Endothelial cell of umbilical vein (primary cell): ENCODE measurements around the gene APBB2. TPM values are rescaled to one million over a fixed set of nuclear protein-coding genes. Genes with fewer than 3 reads are reported as not detected.

Source experiments
- BruUV-seq: library from RNA; stranded (reverse); fragments of 400-500 nt; replicated peaks from 2 replicates; lab custom pipeline; 2021; lab: Mats Ljungman, UMichigan
- CTCF ChIA-PET: fragments of 300-600, 350-600 bp; sonication (Branson Sonifier 250); formaldehyde crosslinking; loops from one replicate; lab custom pipeline; 2021; ENCODE audit warnings: antibody characterized with exemption, inconsistent platforms; lab: Charles Lee
- POLR2A ChIA-PET: fragments of 300-600, 350-600 bp; sonication (Branson Sonifier 250); formaldehyde crosslinking; loops from one replicate; lab custom pipeline; 2021; ENCODE audit warnings: antibody characterized with exemption, inconsistent platforms; lab: Charles Lee
- DNase-seq: peaks from one replicate; pipeline ENCODE4 v3.0.0-alpha.2; 2011; ENCODE audit warnings: low read depth, low spot score
- FAIRE-seq: peaks from 2 replicates; lab custom pipeline; 2011; peaks lifted over from hg19 to GRCh38; lab: Jason Lieb, UNC
- H2AFZ ChIP-seq: 2 replicates; pipeline ENCODE4 v1.6.0; 2012; ENCODE audit warnings: low read depth, low read length, control low read depth, inconsistent platforms
- H3K27ac ChIP-seq: 2 replicates; pipeline ENCODE4 v1.5.1; 2011; ENCODE audit warnings: low read depth, mild to moderate bottlenecking, control low read depth, low read length, moderate library complexity; ENCODE audit not compliant: insufficient read depth
- H3K27me3 ChIP-seq, 2 experiments: 2 replicates each; pipeline versions ENCODE4 v1.6.0 to v1.6.1; 2011; ENCODE audit warnings: low read length in 2 of 2, mixed read lengths in 1 of 2; ENCODE audit not compliant: control insufficient read depth in 2 of 2, insufficient read depth in 2 of 2
- H3K36me3 ChIP-seq, 2 experiments: 2 replicates in 1 of 2; 3 replicates in 1 of 2; pipeline ENCODE4 v1.5.1; 2011; ENCODE audit warnings: low read length in 2 of 2, mild to moderate bottlenecking in 1 of 2, moderate library complexity in 1 of 2; ENCODE audit not compliant: control insufficient read depth in 2 of 2, insufficient read depth in 2 of 2; ENCODE audit errors: extremely low read depth in 1 of 2
- H3K4me1 ChIP-seq: 3 replicates; pipeline ENCODE4 v1.5.1; 2011; ENCODE audit warnings: mild to moderate bottlenecking, low read length; ENCODE audit not compliant: control insufficient read depth, insufficient read depth; ENCODE audit errors: extremely low read depth
- H3K4me2 ChIP-seq: 2 replicates; pipeline ENCODE4 v1.6.1; 2011; ENCODE audit warnings: low read length, control low read depth, mixed read lengths; ENCODE audit not compliant: insufficient read depth
- H3K4me3 ChIP-seq, 3 experiments: fragments of 200-600 bp in 1 of 3; sonication (generic), shearing (Covaris generic) in 1 of 3; replicated peaks in 1 of 3; 2 replicates each; pipeline ENCODE4 v1.5.1; 2011 to 2016; ENCODE audit warnings: control low read depth in 3 of 3, low read length in 3 of 3, mild to moderate bottlenecking in 2 of 3, inconsistent platforms in 1 of 3, low read depth in 1 of 3, moderate library complexity in 1 of 3; ENCODE audit not compliant: insufficient read depth in 1 of 3
- H3K79me2 ChIP-seq: 2 replicates; pipeline ENCODE4 v1.6.0; 2012; ENCODE audit warnings: low read length, inconsistent platforms; ENCODE audit not compliant: control insufficient read depth, insufficient read depth
- H3K9ac ChIP-seq: replicated peaks from 2 replicates; pipeline ENCODE3; 2011; ENCODE audit warnings: low read length, control low read depth; ENCODE audit not compliant: insufficient read depth; ENCODE audit errors: extremely low read depth
- H3K9me1 ChIP-seq: replicated peaks from 3 replicates; pipeline ENCODE4 v1.6.0; 2011; ENCODE audit warnings: mild to moderate bottlenecking, low read length; ENCODE audit not compliant: control insufficient read depth, insufficient read depth; ENCODE audit errors: extremely low read depth
- H3K9me3 ChIP-seq: replicated peaks from 2 replicates; pipeline ENCODE4 v1.5.1; 2012; ENCODE audit warnings: low read length, inconsistent platforms; ENCODE audit not compliant: control insufficient read depth, insufficient read depth
- H4K20me1 ChIP-seq: replicated peaks from 2 replicates; pipeline ENCODE3; 2011; ENCODE audit warnings: mild to moderate bottlenecking, low read length; ENCODE audit not compliant: control insufficient read depth, insufficient read depth; ENCODE audit errors: extremely low read depth
- EZH2 ChIP-seq: IDR thresholded peaks from 2 replicates; pipeline ENCODE4 v1.6.1; 2012; ENCODE audit warnings: borderline replicate concordance, low read depth, mild to moderate bottlenecking, moderate library complexity, low read length, inconsistent platforms; ENCODE audit not compliant: severe bottlenecking
- FOS ChIP-seq: IDR thresholded peaks from 2 replicates; pipeline ENCODE4 v1.6.1; 2011; ENCODE audit warnings: mild to moderate bottlenecking, low read length, moderate library complexity, borderline replicate concordance; ENCODE audit not compliant: insufficient read depth
- GATA2 ChIP-seq: IDR thresholded peaks from 2 replicates; pipeline ENCODE4 v1.7.0; 2011; ENCODE audit warnings: low read depth, mild to moderate bottlenecking, moderate library complexity, mixed read lengths, low read length; ENCODE audit not compliant: insufficient read length, insufficient read depth
- JUN ChIP-seq: IDR thresholded peaks from 2 replicates; pipeline ENCODE4 v1.6.1; 2011; ENCODE audit warnings: borderline replicate concordance, low read depth; ENCODE audit not compliant: insufficient read length, insufficient read depth
- MYC ChIP-seq: IDR thresholded peaks from one replicate; pipeline ENCODE4 v1.6.1; 2011; ENCODE audit warnings: mild to moderate bottlenecking, low read depth, low read length
- POLR2A ChIP-seq: IDR thresholded peaks from 2 replicates; pipeline ENCODE4 v1.6.1; 2012; ENCODE audit warnings: low read depth, mild to moderate bottlenecking, control low read depth, low read length
- POLR2AphosphoS5 ChIP-seq: IDR thresholded peaks from 2 replicates; pipeline ENCODE4 v1.6.1; 2012; ENCODE audit warnings: low read depth, mild to moderate bottlenecking, control low read depth, low read length, moderate library complexity; ENCODE audit not compliant: insufficient read depth
- dilution Hi-C: fragments of 300-500 bp; cut with MboI; formaldehyde crosslinking; loops from one replicate; pipeline ENCODE4 v1.15.0; 2019; ENCODE audit warnings: low sequenced_read_pairs; ENCODE audit not compliant: extremely low pct_ligation_motif_present
- intact Hi-C: fragments of 100-400 bp; cut with micrococcal nuclease; formaldehyde crosslinking; loops from one replicate; pipeline ENCODE4 v1.10.0; 2022
- polyA plus RNA-seq, 4 experiments: library from polyadenylated mRNA; depleted of rRNA in 3 of 4; stranded (reverse) in 3 of 4; unstranded in 1 of 4; fragments of >200 nt; gene quantifications; 2 replicates each; pipeline versions ENCODE4 v1.2.1 to v1.2.3, GENCODE V29; 2011 to 2012; ENCODE audit warnings: missing spikeins in 1 of 4
- total RNA-seq: library from RNA; stranded (reverse); gene quantifications from 2 replicates; pipeline ENCODE4 v1.2.3, GENCODE V29; 2021
- TF ChIP-seq, protein P1 (sequence below), 2 donors: IDR thresholded peaks; 1 replicate in 1 of 2; 2 replicates in 1 of 2; pipeline ENCODE4 v1.5.1; 2011; ENCODE audit warnings: low read length in 2 of 2, mild to moderate bottlenecking in 2 of 2, moderate library complexity in 2 of 2, control low read depth in 1 of 2, inconsistent platforms in 1 of 2, low read depth in 1 of 2; ENCODE audit not compliant: insufficient read depth in 1 of 2; ENCODE audit errors: extremely low read depth in 1 of 2
- TF ChIP-seq, protein P2 (sequence below): IDR thresholded peaks from 2 replicates; pipeline ENCODE4 v1.6.1; 2011; ENCODE audit not compliant: insufficient read depth, insufficient read length

APBB2 gene
- total and polyA plus RNA-seq, 2 donors (not counting 3 experiments of a cell fraction or from before 2014, with no cell fraction given), result 79.8 to 124 TPM

DNA sequence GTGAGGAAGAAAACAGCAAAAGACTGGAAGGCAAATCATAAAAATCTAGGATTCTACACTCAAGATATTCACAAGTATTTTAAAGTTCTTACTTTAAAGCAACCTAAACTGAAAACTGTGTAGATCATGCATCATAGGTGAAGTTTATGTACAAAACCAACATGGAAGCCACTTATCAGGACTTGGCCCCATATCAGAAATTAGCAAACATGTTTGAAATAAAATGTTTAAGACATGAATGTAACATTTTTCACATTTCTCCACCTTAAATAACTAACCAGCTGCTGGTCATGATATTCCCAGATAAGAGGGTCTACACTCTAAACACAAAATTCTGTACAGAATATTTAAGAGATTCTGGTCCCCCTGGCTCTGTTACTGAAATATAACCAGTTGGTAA is 38.5 kb downstream of the APBB2 start:
- Histone ChIP-seq H3K9ac (no peak overlapping the region), H3K79me2 (peaks cover 100% of the 10 kb centered on the region), H3K4me3 (no peak overlapping the region), H2AFZ (no peak overlapping the region), H3K27ac (no peak overlapping the region), H3K9me1 (peaks cover 2% of the 10 kb centered on the region), H3K36me3 (no peaks in the 10 kb centered on the region), H3K4me1 (peaks cover 51% of the 10 kb centered on the region), H3K9me3 (no peaks in the 10 kb centered on the region), H3K27me3 (no peaks in the 10 kb centered on the region), H3K4me2 (no peak overlapping the region), H4K20me1 (no peaks in the 10 kb centered on the region)
- POLR2A ChIA-PET, result no interaction called here
- intact Hi-C loops (no loop called here), dilution Hi-C loops (no loop called here)
- FAIRE-seq, result no peak
- no TSS peak for BruUV-seq
- CTCF ChIA-PET, result interaction anchor here (0.7 to 2.5 kb wide), 13 partner anchors 10 to 251 kb away, joined by 3 to 22 read pairs (median 4); partner anchors contain the start of genes APBB2 and UCHL1
- no peak for TF ChIP-seq FOS
- TF ChIP-seq EZH2, result no peak
- TF ChIP-seq GATA2, result no peak
- TF ChIP-seq JUN, result no peak
- TF ChIP-seq POLR2AphosphoS5, result no peak
- TF ChIP-seq MYC, result no peak
- no peak for TF ChIP-seq POLR2A
- TF ChIP-seq, protein P1, sequence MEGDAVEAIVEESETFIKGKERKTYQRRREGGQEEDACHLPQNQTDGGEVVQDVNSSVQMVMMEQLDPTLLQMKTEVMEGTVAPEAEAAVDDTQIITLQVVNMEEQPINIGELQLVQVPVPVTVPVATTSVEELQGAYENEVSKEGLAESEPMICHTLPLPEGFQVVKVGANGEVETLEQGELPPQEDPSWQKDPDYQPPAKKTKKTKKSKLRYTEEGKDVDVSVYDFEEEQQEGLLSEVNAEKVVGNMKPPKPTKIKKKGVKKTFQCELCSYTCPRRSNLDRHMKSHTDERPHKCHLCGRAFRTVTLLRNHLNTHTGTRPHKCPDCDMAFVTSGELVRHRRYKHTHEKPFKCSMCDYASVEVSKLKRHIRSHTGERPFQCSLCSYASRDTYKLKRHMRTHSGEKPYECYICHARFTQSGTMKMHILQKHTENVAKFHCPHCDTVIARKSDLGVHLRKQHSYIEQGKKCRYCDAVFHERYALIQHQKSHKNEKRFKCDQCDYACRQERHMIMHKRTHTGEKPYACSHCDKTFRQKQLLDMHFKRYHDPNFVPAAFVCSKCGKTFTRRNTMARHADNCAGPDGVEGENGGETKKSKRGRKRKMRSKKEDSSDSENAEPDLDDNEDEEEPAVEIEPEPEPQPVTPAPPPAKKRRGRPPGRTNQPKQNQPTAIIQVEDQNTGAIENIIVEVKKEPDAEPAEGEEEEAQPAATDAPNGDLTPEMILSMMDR (IDR thresholded peaks at IDR 0.05; ENCODE audit: extremely low read depth in 1 of 2, insufficient read depth in 1 of 2, low read depth in 1 of 2, low read length in 2 of 2), result no peak
- TF ChIP-seq, protein P2, sequence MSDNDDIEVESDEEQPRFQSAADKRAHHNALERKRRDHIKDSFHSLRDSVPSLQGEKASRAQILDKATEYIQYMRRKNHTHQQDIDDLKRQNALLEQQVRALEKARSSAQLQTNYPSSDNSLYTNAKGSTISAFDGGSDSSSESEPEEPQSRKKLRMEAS, result no peak
- DNase-seq, result no peak
